SHP77 treated with DMSO at 0.1 percent for 48 hours (cell line): ENCODE data around the gene ZCCHC17.

Source experiments
- DNase-seq: peaks from one replicate; lab custom pipeline; 2025; lab: John Stamatoyannopoulos, UW

The ZCCHC17 gene

DNA sequence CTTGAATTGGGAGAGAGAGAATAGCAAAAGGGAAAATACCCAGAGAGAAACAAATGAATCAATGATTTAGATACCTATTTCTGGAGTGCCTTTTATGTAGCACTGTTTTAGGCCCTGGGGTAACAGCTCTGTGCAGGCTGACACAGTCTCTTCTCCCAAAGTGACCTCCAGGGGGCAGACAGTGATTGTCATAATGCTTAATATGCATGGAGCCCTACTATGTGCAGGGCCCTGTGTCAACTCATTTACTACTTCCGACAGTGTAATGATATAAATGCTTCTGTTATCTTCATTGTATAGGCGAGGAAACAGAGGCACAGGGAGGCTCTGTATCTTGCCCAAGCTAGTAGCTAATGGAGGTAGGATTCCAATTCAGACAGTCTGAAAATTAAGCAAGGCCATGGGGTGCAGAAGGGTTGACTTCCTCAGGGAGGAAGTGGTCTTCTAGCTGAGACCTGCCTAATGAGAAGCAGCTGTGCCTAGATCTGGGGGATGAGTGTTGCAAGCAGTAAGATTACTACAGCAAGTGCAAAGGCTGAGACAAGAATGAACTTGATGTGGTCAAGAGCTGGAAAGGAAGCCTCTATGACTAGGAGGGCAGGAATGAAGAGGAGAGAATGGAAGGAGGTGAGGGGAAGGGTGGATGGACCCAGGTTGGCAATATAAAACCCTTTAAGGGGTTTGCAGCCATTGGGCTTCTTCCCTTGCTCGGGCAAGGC lies 100.0 kb downstream of the ZCCHC17 start:
- no peak for DNase-seq

GRCh38 chr1:31397360-31398095 lies 100.7 kb downstream of the ZCCHC17 start:
- DNase-seq = no peak

GRCh38 chr1:31398246-31398645 lies 101.4 kb downstream of the ZCCHC17 start:
- no peak for DNase-seq

DNA sequence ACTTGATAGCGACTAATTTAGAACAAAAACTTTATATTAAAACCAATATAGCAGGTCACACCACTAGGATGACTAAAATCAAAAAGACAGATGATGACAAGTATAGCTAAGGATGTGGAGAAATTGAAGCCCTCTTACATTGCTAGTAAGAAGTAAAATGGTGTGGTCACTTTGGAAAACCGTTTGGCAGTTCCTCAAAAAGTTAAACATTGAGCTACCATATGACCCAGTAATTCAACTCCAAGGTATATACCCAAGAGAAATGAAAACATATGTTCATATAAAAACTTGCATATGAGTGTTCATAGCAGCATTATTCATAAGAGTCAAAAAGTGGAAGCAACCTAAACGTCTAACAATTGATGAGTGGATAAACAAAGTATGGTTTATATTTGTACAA lies 103.1 kb downstream of the ZCCHC17 start:
- no peak for DNase-seq

GRCh38 chr1:31400393-31400792 lies 103.6 kb downstream of the ZCCHC17 start:
- DNase-seq = no peak

GRCh38 chr1:31401241-31401640 lies 104.4 kb downstream of the ZCCHC17 start:
- DNase-seq = no peak

DNA sequence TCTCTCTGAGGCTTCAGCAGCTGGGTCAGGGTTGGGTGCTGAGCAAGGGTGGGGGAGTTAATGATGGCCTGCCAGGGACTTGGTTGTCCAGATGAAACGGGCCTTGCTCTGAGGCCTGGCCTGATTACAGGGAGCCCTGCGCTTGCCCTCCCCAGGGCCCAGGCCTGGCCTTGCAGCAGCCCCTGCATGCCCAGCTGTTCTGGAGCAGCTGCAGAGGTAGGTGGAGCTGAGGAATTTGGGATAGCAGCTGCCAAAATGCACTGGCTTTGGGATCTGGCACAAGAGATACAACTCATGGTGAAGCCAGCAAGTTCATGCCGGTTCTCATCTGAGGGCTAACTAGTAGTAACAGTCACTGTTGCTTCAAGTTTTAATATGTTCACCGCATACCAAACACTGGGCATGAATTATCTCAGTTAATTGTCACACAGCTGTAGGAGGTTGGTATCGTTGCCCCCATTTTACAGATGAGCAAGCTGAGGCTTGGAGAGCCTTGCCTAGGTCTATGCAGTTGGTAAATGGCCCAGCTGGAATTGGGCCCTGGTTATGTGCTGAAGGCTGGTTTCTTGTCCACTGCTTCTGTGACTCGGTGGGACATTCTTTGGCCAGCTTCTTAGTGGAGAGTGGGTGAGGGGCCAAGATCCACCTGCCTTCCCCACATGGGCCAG lies 108.9 kb downstream of the ZCCHC17 start:
- no peak for DNase-seq

GRCh38 chr1:31407029-31407626 lies 110.3 kb downstream of the ZCCHC17 start:
- no peak for DNase-seq

- no peak for DNase-seq
These were observed 112.0 kb downstream of the ZCCHC17 start for GRCh38 chr1:31408788-31409318.

- DNase-seq = no peak
These were observed 113.4 kb downstream of the ZCCHC17 start for GRCh38 chr1:31409946-31410858.

DNA sequence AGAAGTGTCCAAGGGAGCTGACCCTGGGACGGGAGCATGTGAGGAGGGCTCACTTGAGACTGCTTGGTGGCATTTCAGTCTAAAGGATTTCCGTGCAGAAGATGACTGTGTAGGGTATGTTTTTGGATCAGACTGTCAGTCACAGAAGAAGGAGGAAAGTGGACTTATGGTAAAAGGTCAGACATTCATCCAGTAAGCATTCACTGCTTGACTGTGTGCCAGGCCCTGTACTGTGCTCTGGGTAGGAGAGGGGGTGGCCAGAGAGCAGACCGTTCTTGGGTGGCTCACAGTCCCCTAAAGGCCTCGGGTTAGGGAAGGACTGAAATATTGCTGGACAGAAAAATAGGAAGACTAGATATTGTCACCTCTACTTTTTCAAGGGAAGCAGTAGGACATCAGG lies 114.0 kb downstream of the ZCCHC17 start:
- no peak for DNase-seq

DNA sequence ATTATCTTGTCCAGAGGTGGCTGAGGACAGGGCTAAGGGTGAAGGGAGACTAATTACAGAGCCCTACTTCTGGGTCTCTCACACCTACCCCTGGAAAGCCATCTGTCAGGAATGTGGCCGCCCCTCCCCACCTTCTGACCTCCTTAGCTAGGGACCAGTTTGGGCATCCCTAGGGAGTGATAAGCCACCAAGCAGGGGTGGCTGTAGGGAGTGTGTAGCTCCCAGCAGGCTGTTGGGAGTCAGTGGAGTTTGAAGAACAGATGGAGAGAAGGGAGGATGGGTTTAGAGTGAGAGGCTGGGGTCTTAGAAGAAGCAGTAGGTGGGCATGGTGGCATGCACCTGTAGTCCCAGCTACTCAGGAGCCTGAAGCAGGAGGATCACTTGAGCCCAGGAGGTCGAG lies 115.4 kb downstream of the ZCCHC17 start:
- no peak for DNase-seq

DNA sequence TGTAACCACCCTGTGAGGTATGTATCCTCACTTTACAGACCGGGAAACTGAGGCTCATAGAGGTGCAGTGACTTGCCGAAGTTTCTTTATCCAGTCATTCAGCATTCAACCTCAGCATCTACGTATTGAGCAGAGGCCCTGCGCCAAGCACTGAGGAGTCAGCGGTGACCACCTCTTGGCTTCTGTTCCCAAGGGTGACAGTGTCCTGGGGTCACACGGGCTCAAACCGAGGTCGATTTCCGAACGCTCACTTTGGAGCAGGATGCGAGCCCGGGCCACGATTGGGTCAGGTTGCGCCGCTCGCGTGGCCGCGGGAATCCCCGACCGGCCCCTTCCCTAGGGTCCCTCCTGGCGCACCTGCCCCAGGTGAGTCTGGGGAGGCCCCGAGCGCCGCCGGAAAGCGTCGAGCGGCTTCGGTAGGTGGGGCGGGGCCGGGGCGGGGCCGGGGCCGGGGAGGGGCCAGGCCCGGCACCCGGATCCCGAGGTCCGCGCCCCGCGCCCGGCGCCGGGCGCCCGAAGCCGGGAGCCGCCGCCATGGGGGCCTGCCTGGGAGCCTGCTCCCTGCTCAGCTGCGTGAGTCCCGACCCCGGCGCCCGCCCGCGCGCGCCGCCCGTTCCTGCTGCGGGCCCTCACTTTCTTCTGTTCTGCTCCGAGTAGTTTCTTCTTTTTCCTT lies 116.0 kb downstream of the ZCCHC17 start, which contains the start of gene SERINC2:
SERINC2 (plus strand) TSS at position 482 of the 673 bp plus-strand sequence; CDS start at position 535, 53 bp downstream.
- DNase-seq = no peak

GRCh38 chr1:31413405-31414001 lies 116.7 kb downstream of the ZCCHC17 start:
- peak; percentile 67 for DNase-seq
